MM.1S (cell line): ENCODE results near the gene ACTL10.

Experiments
- EZH2phosphoT487 ChIP-seq: fragments of 300-600 bp; sonication (generic); IDR thresholded peaks from 2 replicates; pipeline ENCODE4 v1.6.1; 2018; ENCODE audit warnings: antibody characterized with exemption, low read length
- TF ChIP-seq, protein P1 (sequence below): fragments of 300-600 bp; sonication (generic); IDR thresholded peaks from 2 replicates; pipeline ENCODE4 v1.5.1; 2016; ENCODE audit warnings: antibody characterized with exemption, low read length, mixed read lengths

DNA sequence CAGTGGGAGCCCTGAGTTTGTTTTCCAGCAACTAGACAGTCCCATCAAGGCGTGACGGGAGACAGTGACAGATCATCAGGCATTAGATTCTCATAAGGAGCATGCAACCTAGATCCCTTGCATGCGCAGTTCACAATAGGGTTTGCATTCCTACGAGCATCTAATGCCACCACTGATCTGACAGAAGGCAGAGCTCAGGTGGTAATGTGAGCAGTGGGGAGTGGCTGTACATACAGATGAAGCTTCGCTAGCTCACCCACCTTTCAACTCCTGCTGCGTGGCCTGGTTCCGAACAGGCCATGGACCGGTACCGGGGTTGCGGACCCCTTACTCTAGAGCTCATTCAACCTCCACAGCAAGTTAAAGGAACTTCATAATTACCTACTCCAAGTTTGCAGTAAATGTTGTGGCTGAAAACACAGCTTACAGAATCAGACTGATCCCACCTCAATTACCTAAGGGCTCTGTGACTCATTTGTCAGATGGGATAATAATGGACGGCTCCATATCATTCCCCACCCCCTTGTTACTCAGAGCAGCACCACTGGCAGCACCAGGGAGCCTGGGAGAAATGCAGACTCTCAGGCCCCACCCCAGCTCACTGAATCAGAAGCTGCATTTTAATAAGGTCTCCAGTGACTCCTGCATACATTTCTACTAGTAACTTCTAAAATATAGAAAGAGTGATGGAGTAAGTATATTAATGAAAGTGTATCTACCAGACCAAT, 37.6 kb downstream of the ACTL10 start:
- TF ChIP-seq, protein P1, sequence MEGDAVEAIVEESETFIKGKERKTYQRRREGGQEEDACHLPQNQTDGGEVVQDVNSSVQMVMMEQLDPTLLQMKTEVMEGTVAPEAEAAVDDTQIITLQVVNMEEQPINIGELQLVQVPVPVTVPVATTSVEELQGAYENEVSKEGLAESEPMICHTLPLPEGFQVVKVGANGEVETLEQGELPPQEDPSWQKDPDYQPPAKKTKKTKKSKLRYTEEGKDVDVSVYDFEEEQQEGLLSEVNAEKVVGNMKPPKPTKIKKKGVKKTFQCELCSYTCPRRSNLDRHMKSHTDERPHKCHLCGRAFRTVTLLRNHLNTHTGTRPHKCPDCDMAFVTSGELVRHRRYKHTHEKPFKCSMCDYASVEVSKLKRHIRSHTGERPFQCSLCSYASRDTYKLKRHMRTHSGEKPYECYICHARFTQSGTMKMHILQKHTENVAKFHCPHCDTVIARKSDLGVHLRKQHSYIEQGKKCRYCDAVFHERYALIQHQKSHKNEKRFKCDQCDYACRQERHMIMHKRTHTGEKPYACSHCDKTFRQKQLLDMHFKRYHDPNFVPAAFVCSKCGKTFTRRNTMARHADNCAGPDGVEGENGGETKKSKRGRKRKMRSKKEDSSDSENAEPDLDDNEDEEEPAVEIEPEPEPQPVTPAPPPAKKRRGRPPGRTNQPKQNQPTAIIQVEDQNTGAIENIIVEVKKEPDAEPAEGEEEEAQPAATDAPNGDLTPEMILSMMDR: no peak
- TF ChIP-seq EZH2phosphoT487: no peak
